PC-3 (cell line): Measurements from ENCODE around the gene FBXO4. TPM values are rescaled to one million over a fixed set of nuclear protein-coding genes. Genes with fewer than 3 reads are reported as not detected.

ENCODE experiments used
- ATAC-seq: fragments of 200-7000 bp; cut with Tn5 transposase; 2 replicates; pipeline ENCODE4 v1.9.1; 2020; ENCODE audit warnings: mild to moderate bottlenecking, moderate library complexity
- BruUV-seq: library from RNA; stranded (reverse); fragments of 400-500 nt; replicated peaks from 2 replicates; lab custom pipeline; 2021; lab: Mats Ljungman, UMichigan
- CTCF ChIA-PET: fragments of 300-600 bp; sonication (Branson Sonifier 250); formaldehyde crosslinking; loops from one replicate; lab custom pipeline; 2022; ENCODE audit warnings: antibody characterized with exemption; lab: Charles Lee
- POLR2A ChIA-PET: fragments of 300-600 bp; sonication (Branson Sonifier 250); formaldehyde crosslinking; loops from one replicate; lab custom pipeline; 2022; ENCODE audit warnings: antibody characterized with exemption; ENCODE audit not compliant: unreplicated experiment; lab: Charles Lee
- DNase-seq: peaks from one replicate; pipeline ENCODE4 v3.0.0-alpha.2; 2015
- H2AFZ ChIP-seq: fragments of 300-600 bp; sonication (generic); 2 replicates; pipeline ENCODE4 v1.6.0; 2016; ENCODE audit warnings: antibody characterized with exemption, low read length
- H3F3A ChIP-seq: fragments of 300-600 bp; sonication (generic); one replicate; pipeline ENCODE4 v1.6.0; 2017; ENCODE audit warnings: antibody characterized with exemption, low read length, control low read depth, mild to moderate bottlenecking; ENCODE audit not compliant: unreplicated experiment
- H3K27ac ChIP-seq: fragments of 300-600 bp; sonication (generic); 2 replicates; pipeline ENCODE4 v1.5.1; 2016; ENCODE audit warnings: mild to moderate bottlenecking, low read length
- H3K27me3 ChIP-seq: fragments of 300-600 bp; sonication (generic); 2 replicates; pipeline ENCODE4 v1.6.1; 2016; ENCODE audit warnings: low read length, mixed read lengths
- H3K36me3 ChIP-seq: fragments of 300-600 bp; sonication (generic); 2 replicates; pipeline ENCODE4 v1.6.1; 2016; ENCODE audit warnings: low read depth, mixed run types, low read length, mixed read lengths
- H3K4me1 ChIP-seq: fragments of 300-600 bp; sonication (generic); 2 replicates; pipeline ENCODE4 v1.5.1; 2016; ENCODE audit warnings: low read length; ENCODE audit not compliant: insufficient read depth
- H3K4me2 ChIP-seq: fragments of 300-600 bp; sonication (generic); 2 replicates; pipeline ENCODE4 v1.6.0; 2016; ENCODE audit warnings: low read length
- H3K4me3 ChIP-seq: fragments of 300-600 bp; sonication (generic); 2 replicates; pipeline ENCODE4 v1.5.1; 2016; ENCODE audit warnings: mild to moderate bottlenecking, low read length, mixed read lengths
- H3K79me2 ChIP-seq: fragments of 300-600 bp; sonication (generic); 2 replicates; pipeline ENCODE4 v1.6.1; 2017; ENCODE audit warnings: low read length, mixed read lengths
- H3K9ac ChIP-seq: fragments of 300-600 bp; sonication (generic); 2 replicates; pipeline ENCODE4 v1.6.0; 2016; ENCODE audit warnings: mild to moderate bottlenecking, low read length
- H3K9me2 ChIP-seq: fragments of 300-600 bp; sonication (generic); replicated peaks from 2 replicates; pipeline ENCODE4 v1.6.1; 2016; ENCODE audit warnings: mixed run types, low read length, mixed read lengths
- H3K9me3 ChIP-seq: fragments of 300-600 bp; sonication (generic); 2 replicates; pipeline ENCODE4 v1.6.1; 2016; ENCODE audit warnings: low read length, mixed read lengths
- H4K20me1 ChIP-seq: fragments of 300-600 bp; sonication (generic); 2 replicates; pipeline ENCODE4 v1.6.1; 2016; ENCODE audit warnings: low read length, mixed read lengths
- CTCF ChIP-seq: fragments of 300-600 bp; sonication (generic); conservative IDR thresholded peaks from 2 replicates; pipeline ENCODE4 v1.5.1; 2017; ENCODE audit warnings: antibody characterized with exemption, low read depth, mild to moderate bottlenecking, low read length
- EZH2 ChIP-seq: fragments of 300-600 bp; sonication (generic); IDR thresholded peaks from one replicate; pipeline ENCODE4 v1.6.1; 2017; ENCODE audit warnings: antibody characterized with exemption, mild to moderate bottlenecking, low read length; ENCODE audit not compliant: unreplicated experiment
- EZH2phosphoT487 ChIP-seq: fragments of 300-600 bp; sonication (generic); IDR thresholded peaks from 2 replicates; pipeline ENCODE4 v1.6.1; 2018; ENCODE audit warnings: mild to moderate bottlenecking, antibody characterized with exemption, low read length, borderline replicate concordance
- intact Hi-C: fragments of 100-400 bp; cut with micrococcal nuclease; formaldehyde crosslinking; loops from 2 replicates; pipeline ENCODE4 v1.9.0; 2023
- total RNA-seq: library from RNA; depleted of rRNA; stranded (reverse); fragments of >200 nt; gene quantifications from 2 replicates; pipeline ENCODE4 v1.2.3, GENCODE V29; 2014

The FBXO4 gene
- total RNA-seq, 1 experiment from 2014 or later = 18.1 TPM

- Histone ChIP-seq H2AFZ (no peak overlapping the region), H3K4me2 (no peak overlapping the region), H3K36me3 (no peaks in the 10 kb centered on the region), H3K27me3 (no peaks in the 10 kb centered on the region), H3K9me3 (no peaks in the 10 kb centered on the region), H3K27ac (no peak overlapping the region), H3K4me1 (no peaks in the 10 kb centered on the region), H3F3A (no peaks in the 10 kb centered on the region), H4K20me1 (no peaks in the 10 kb centered on the region), H3K9me2 (no peaks in the 10 kb centered on the region), H3K79me2 (no peaks in the 10 kb centered on the region), H3K4me3 (no peak overlapping the region), H3K9ac (no peak overlapping the region)
- DNase-seq (no peak), ATAC-seq (no peak)
- no TSS peak for BruUV-seq
- intact Hi-C loops = no loop called here
- ChIA-PET CTCF (no interaction called here), POLR2A (no interaction called here)
- no peak for TF ChIP-seq EZH2
Measured at GRCh38 chr5:41973087-41973486, 48.0 kb downstream of the FBXO4 start.

- ATAC-seq (no peak), DNase-seq (no peak)
- H3K36me3 ChIP-seq = no peaks in the 10 kb centered on the region
- H3K9ac ChIP-seq = no peak overlapping the region
- TF ChIP-seq EZH2phosphoT487 (no peak), EZH2 (no peak), CTCF (no peak)
- H2AFZ ChIP-seq = no peak overlapping the region
- no peaks in the 10 kb centered on the region for H3K27me3 ChIP-seq
- H3K9me3 ChIP-seq = no peaks in the 10 kb centered on the region
- BruUV-seq = no TSS peak
- no peaks in the 10 kb centered on the region for H4K20me1 ChIP-seq
- H3K4me1 ChIP-seq = no peaks in the 10 kb centered on the region
- intact Hi-C loops = no loop called here
- H3K9me2 ChIP-seq = no peaks in the 10 kb centered on the region
- no peak overlapping the region for H3K4me2 ChIP-seq
- CTCF ChIA-PET = no interaction called here
- no peak overlapping the region for H3K4me3 ChIP-seq
- POLR2A ChIA-PET = no interaction called here
- no peaks in the 10 kb centered on the region for H3F3A ChIP-seq
- H3K27ac ChIP-seq = no peak overlapping the region
- H3K79me2 ChIP-seq = no peaks in the 10 kb centered on the region
Measured at GRCh38 chr5:41973887-41974286, 48.8 kb downstream of the FBXO4 start.

GRCh38 chr5:41978676-41979075, 53.6 kb downstream of the FBXO4 start:
- H3K79me2 ChIP-seq = no peaks in the 10 kb centered on the region
- POLR2A ChIA-PET = no interaction called here
- DNase-seq (no peak), ATAC-seq (no peak)
- no peak overlapping the region for H3K4me2 ChIP-seq
- no peak overlapping the region for H3K27ac ChIP-seq
- no peaks in the 10 kb centered on the region for H3K4me1 ChIP-seq
- H3F3A ChIP-seq = no peaks in the 10 kb centered on the region
- H3K9me3 ChIP-seq = no peaks in the 10 kb centered on the region
- no peaks in the 10 kb centered on the region for H4K20me1 ChIP-seq
- CTCF ChIA-PET = no interaction called here
- no peak overlapping the region for H3K9ac ChIP-seq
- H3K4me3 ChIP-seq = no peak overlapping the region
- no TSS peak for BruUV-seq
- H2AFZ ChIP-seq = no peak overlapping the region
- TF ChIP-seq EZH2phosphoT487 = no peak
- TF ChIP-seq EZH2 = no peak
- TF ChIP-seq CTCF = no peak
- no peaks in the 10 kb centered on the region for H3K9me2 ChIP-seq
- intact Hi-C loops = no loop called here
- no peaks in the 10 kb centered on the region for H3K27me3 ChIP-seq
- H3K36me3 ChIP-seq = no peaks in the 10 kb centered on the region
